Panc1 (cell line): Measurements from ENCODE around the gene GSG1L. TPM values are rescaled to one million over a fixed set of nuclear protein-coding genes. Genes with fewer than 3 reads are reported as not detected.

ENCODE experiments used
- ATAC-seq: fragments of 200-7000 bp; cut with Tn5 transposase; 2 replicates; pipeline ENCODE4 v1.9.1; 2020; ENCODE audit warnings: mild to moderate bottlenecking, moderate library complexity
- BruUV-seq: library from RNA; stranded (reverse); fragments of 400-500 nt; replicated peaks from 2 replicates; lab custom pipeline; 2021; lab: Mats Ljungman, UMichigan
- CTCF ChIA-PET: fragments of 300-600 bp; sonication (Branson Sonifier 250); formaldehyde crosslinking; loops from one replicate; lab custom pipeline; 2022; ENCODE audit warnings: antibody characterized with exemption; lab: Charles Lee
- POLR2A ChIA-PET: fragments of 300-600 bp; sonication (Branson Sonifier 250); formaldehyde crosslinking; loops from one replicate; lab custom pipeline; 2022; ENCODE audit warnings: antibody characterized with exemption; lab: Charles Lee
- DNase-seq: peaks from one replicate; pipeline ENCODE4 v3.0.0-alpha.2; 2010; ENCODE audit warnings: low read depth, low spot score
- H3K27ac ChIP-seq: 2 replicates; pipeline ENCODE4 v1.5.1; 2011; ENCODE audit warnings: mild to moderate bottlenecking, low read length, inconsistent platforms
- H3K27me3 ChIP-seq: fragments of 200-500 bp; sonication (Bioruptor generic); 2 replicates; pipeline ENCODE4 v1.6.0; 2014; ENCODE audit warnings: low read length, inconsistent platforms; ENCODE audit not compliant: control insufficient read depth, insufficient read depth
- H3K36me3 ChIP-seq: fragments of 200-500 bp; sonication (Bioruptor generic); 2 replicates; pipeline ENCODE4 v1.5.1; 2014; ENCODE audit warnings: inconsistent platforms, mild to moderate bottlenecking, low read length, moderate library complexity; ENCODE audit not compliant: control insufficient read depth, insufficient read depth
- H3K4me1 ChIP-seq: 2 replicates; pipeline ENCODE4 v1.5.1; 2011; ENCODE audit warnings: inconsistent platforms, mild to moderate bottlenecking, low read length, moderate library complexity; ENCODE audit not compliant: control insufficient read depth, insufficient read depth
- H3K4me3 ChIP-seq, 2 experiments: 2 replicates each; pipeline ENCODE4 v1.5.1; 2011 to 2012; ENCODE audit warnings: low read depth in 2 of 2, low read length in 2 of 2, mild to moderate bottlenecking in 2 of 2, inconsistent platforms in 1 of 2, moderate library complexity in 1 of 2
- H3K9me3 ChIP-seq: fragments of 200-500 bp; sonication (Bioruptor generic); 2 replicates; pipeline ENCODE4 v1.5.1; 2014; ENCODE audit warnings: low read depth, mild to moderate bottlenecking, inconsistent platforms, low read length, moderate library complexity; ENCODE audit not compliant: control insufficient read depth, insufficient read depth
- CTCF ChIP-seq: fragments of 450-650 bp; IDR thresholded peaks from 2 replicates; pipeline ENCODE4 v1.5.1; 2017; ENCODE audit warnings: mild to moderate bottlenecking
- POLR2AphosphoS5 ChIP-seq: IDR thresholded peaks from 2 replicates; pipeline ENCODE4 v1.6.1; 2012; ENCODE audit warnings: mild to moderate bottlenecking, low read depth, low read length, moderate library complexity
- REST ChIP-seq, 2 experiments: IDR thresholded peaks; 2 replicates each; pipeline ENCODE4 v1.6.1; 2011 to 2012; ENCODE audit warnings: low read depth in 2 of 2, control low read depth in 1 of 2, low read length in 1 of 2, mild to moderate bottlenecking in 1 of 2, moderate library complexity in 1 of 2; ENCODE audit not compliant: insufficient read depth in 1 of 2
- SIN3A ChIP-seq: IDR thresholded peaks from 2 replicates; pipeline ENCODE4 v1.6.1; 2012; ENCODE audit warnings: low read depth, mild to moderate bottlenecking, low read length, moderate library complexity, borderline replicate concordance; ENCODE audit not compliant: insufficient read depth
- TCF7L2 ChIP-seq: IDR thresholded peaks from 2 replicates; pipeline ENCODE4 v1.6.1; 2011; ENCODE audit warnings: mild to moderate bottlenecking, low read depth, low read length, inconsistent platforms
- in situ Hi-C: cut with HindIII; loops from 2 replicates; pipeline ENCODE4 v1.10.0; 2016; ENCODE audit warnings: low sequenced_read_pairs, low pct_unique_long_range_greater_than_20kb
- intact Hi-C: fragments of 100-400 bp; cut with micrococcal nuclease; formaldehyde crosslinking; loops from one replicate; pipeline ENCODE4 v1.10.0; 2022; ENCODE audit not compliant: unreplicated experiment
- total RNA-seq: library from RNA; stranded (reverse); gene quantifications from one replicate; pipeline ENCODE4 v1.2.1, GENCODE V29; 2021; ENCODE audit not compliant: unreplicated experiment

The GSG1L gene
- total RNA-seq, 1 experiment from 2014 or later = 0.08 TPM

GRCh38 chr16:28011223-28011622, 52.3 kb downstream of the GSG1L start:
- ATAC-seq = no peak
- no peak overlapping the region for H3K27ac ChIP-seq
- no peaks in the 10 kb centered on the region for H3K4me1 ChIP-seq
- H3K27me3 ChIP-seq = peaks cover 7% of the 10 kb centered on the region; the same call in 1 of the 2 replicates
- intact Hi-C loops (no loop called here), in situ Hi-C loops (no loop called here)
- BruUV-seq = no TSS peak
- ChIA-PET POLR2A (no interaction called here), CTCF (no interaction called here)
- TF ChIP-seq POLR2AphosphoS5 (no peak), REST (IDR thresholded peaks at IDR 0.05; ENCODE audit: insufficient read depth in 1 of 2, low read depth in 2 of 2, low read length in 1 of 2) (no peak)
- no peak for DNase-seq
- no peaks in the 10 kb centered on the region for H3K9me3 ChIP-seq
- no peaks in the 10 kb centered on the region for H3K36me3 ChIP-seq
- H3K4me3 ChIP-seq = no peak overlapping the region

GRCh38 chr16:28010671-28011070, 52.8 kb downstream of the GSG1L start:
- ChIA-PET CTCF (no interaction called here), POLR2A (no interaction called here)
- H3K36me3 ChIP-seq = no peaks in the 10 kb centered on the region
- DNase-seq (no peak), ATAC-seq (no peak)
- in situ Hi-C loops = no loop called here
- H3K27ac ChIP-seq = no peak overlapping the region
- TF ChIP-seq POLR2AphosphoS5 = no peak
- TF ChIP-seq TCF7L2 = no peak
- TF ChIP-seq CTCF = no peak
- TF ChIP-seq SIN3A = no peak
- no peak for TF ChIP-seq REST (IDR thresholded peaks at IDR 0.05; ENCODE audit: insufficient read depth in 1 of 2, low read depth in 2 of 2, low read length in 1 of 2)
- no TSS peak for BruUV-seq
- no peaks in the 10 kb centered on the region for H3K9me3 ChIP-seq
- no peaks in the 10 kb centered on the region for H3K4me1 ChIP-seq
- intact Hi-C loops = no loop called here
- 0 out of 2 replicates have a peak, but pooled peaks cover 7% of the 10 kb centered on the region for H3K27me3 ChIP-seq
- no peak overlapping the region for H3K4me3 ChIP-seq
